H9 (cell line): ENCODE results near the gene SPATA6L. TPM values are rescaled to one million over a fixed set of nuclear protein-coding genes. Genes with fewer than 3 reads are reported as not detected.

Experiments used
- DNase-seq: peaks from one replicate; pipeline ENCODE4 v3.0.0-alpha.2; 2017
- H2AFZ ChIP-seq: one replicate; pipeline ENCODE4 v1.6.1; 2013; ENCODE audit warnings: mild to moderate bottlenecking, low read length, control low read depth, moderate library complexity
- H2AK5ac ChIP-seq: 2 replicates; pipeline ENCODE4 v1.6.1; 2013; ENCODE audit warnings: low read length, control low read depth, mixed read lengths; ENCODE audit not compliant: insufficient read length
- H2BK120ac ChIP-seq: one replicate; pipeline ENCODE4 v1.6.1; 2013; ENCODE audit warnings: low read depth, mild to moderate bottlenecking, low read length, control low read depth, inconsistent platforms; ENCODE audit not compliant: poor library complexity, severe bottlenecking
- H2BK12ac ChIP-seq: 2 replicates; pipeline ENCODE4 v1.6.1; 2013; ENCODE audit warnings: low read length, control low read depth, mixed read lengths, low read depth; ENCODE audit not compliant: insufficient read length
- H2BK15ac ChIP-seq: 2 replicates; pipeline ENCODE4 v1.6.1; 2013; ENCODE audit warnings: low read depth, low read length, control low read depth
- H2BK20ac ChIP-seq: one replicate; pipeline ENCODE4 v1.6.1; 2013; ENCODE audit warnings: low read depth, mild to moderate bottlenecking, low read length, control low read depth, inconsistent platforms; ENCODE audit not compliant: poor library complexity, severe bottlenecking
- H2BK5ac ChIP-seq: 2 replicates; pipeline ENCODE4 v1.6.1; 2013; ENCODE audit warnings: low read length, control low read depth, mixed read lengths; ENCODE audit not compliant: insufficient read length
- H3K14ac ChIP-seq: 2 replicates; pipeline ENCODE4 v1.6.1; 2013; ENCODE audit warnings: low read length, control low read depth; ENCODE audit not compliant: insufficient read depth
- H3K18ac ChIP-seq: 2 replicates; pipeline ENCODE4 v1.6.1; 2013; ENCODE audit warnings: low read depth, mild to moderate bottlenecking, mixed read lengths, low read length, control low read depth; ENCODE audit not compliant: insufficient read length
- H3K23ac ChIP-seq: 2 replicates; pipeline ENCODE4 v1.6.1; 2013; ENCODE audit warnings: low read length, control low read depth, mixed read lengths, low read depth; ENCODE audit not compliant: insufficient read length
- H3K23me2 ChIP-seq: 2 replicates; pipeline ENCODE4 v1.6.1; 2013; ENCODE audit warnings: low read depth, mild to moderate bottlenecking, mixed read lengths, low read length, control low read depth; ENCODE audit not compliant: insufficient read length, poor library complexity, severe bottlenecking
- H3K27ac ChIP-seq: 2 replicates; pipeline ENCODE4 v1.5.1; 2013; ENCODE audit warnings: low read length, control low read depth, mixed read lengths, low read depth; ENCODE audit not compliant: insufficient read length
- H3K27me3 ChIP-seq: 2 replicates; pipeline ENCODE4 v1.6.1; 2013; ENCODE audit warnings: low read length, control low read depth, inconsistent platforms; ENCODE audit not compliant: insufficient read depth
- H3K4ac ChIP-seq: 2 replicates; pipeline ENCODE4 v1.6.1; 2013; ENCODE audit warnings: low read depth, mild to moderate bottlenecking, control low read depth, inconsistent platforms, low read length, moderate library complexity
- H3K4me1 ChIP-seq: 2 replicates; pipeline ENCODE4 v1.6.1; 2013; ENCODE audit warnings: low read length, control low read depth, inconsistent platforms; ENCODE audit not compliant: insufficient read depth
- H3K4me2 ChIP-seq: 2 replicates; pipeline ENCODE4 v1.6.1; 2013; ENCODE audit warnings: low read length, control low read depth, mixed read lengths; ENCODE audit not compliant: insufficient read length, insufficient read depth
- H3K56ac ChIP-seq: 2 replicates; pipeline ENCODE4 v1.6.1; 2013; ENCODE audit warnings: low read depth, mild to moderate bottlenecking, mixed read lengths, low read length, control low read depth; ENCODE audit not compliant: insufficient read length
- H3K79me1 ChIP-seq: 2 replicates; pipeline ENCODE4 v1.6.1; 2013; ENCODE audit warnings: low read depth, mild to moderate bottlenecking, moderate library complexity, low read length, control low read depth, inconsistent platforms; ENCODE audit not compliant: insufficient read depth, poor library complexity, severe bottlenecking
- H3K79me2 ChIP-seq: 2 replicates; pipeline ENCODE4 v1.6.1; 2013; ENCODE audit warnings: low read length, control low read depth, inconsistent platforms; ENCODE audit not compliant: insufficient read depth
- H3K9ac ChIP-seq: 2 replicates; pipeline ENCODE4 v1.6.1; 2013; ENCODE audit warnings: low read length, control low read depth, mixed read lengths; ENCODE audit not compliant: insufficient read length; ENCODE audit errors: extremely low read depth
- H3K9me3 ChIP-seq: one replicate; pipeline ENCODE4 v1.6.1; 2013; ENCODE audit warnings: low read depth, low read length, inconsistent platforms; ENCODE audit not compliant: control insufficient read depth
- H3T11ph ChIP-seq: one replicate; pipeline ENCODE4 v1.6.1; 2013; ENCODE audit warnings: mild to moderate bottlenecking, low read length, control low read depth, inconsistent platforms
- H4K20me1 ChIP-seq: one replicate; pipeline ENCODE4 v1.6.1; 2013; ENCODE audit not compliant: control insufficient read depth, insufficient read length, insufficient read depth
- H4K5ac ChIP-seq: 2 replicates; pipeline ENCODE4 v1.6.1; 2013; ENCODE audit warnings: low read depth, mild to moderate bottlenecking, mixed read lengths, low read length, control low read depth; ENCODE audit not compliant: insufficient read length
- H4K8ac ChIP-seq: replicated peaks from 2 replicates; pipeline ENCODE4 v1.6.1; 2013; ENCODE audit warnings: low read length, control low read depth, mixed read lengths, low read depth; ENCODE audit not compliant: insufficient read length
- H4K91ac ChIP-seq: 2 replicates; pipeline ENCODE4 v1.6.1; 2013; ENCODE audit warnings: low read depth, mild to moderate bottlenecking, moderate library complexity, mixed read lengths, low read length, control low read depth; ENCODE audit not compliant: insufficient read length
- H3K27ac Mint-ChIP-seq, 3 experiments: 2 replicates in 2 of 3; 3 replicates in 1 of 3; pipeline ENCODE4 v1.8.0; 2020 to 2021; ENCODE audit warnings: mixed read lengths in 3 of 3, mild to moderate bottlenecking in 1 of 3, moderate library complexity in 1 of 3
- H3K27me3 Mint-ChIP-seq: 2 replicates; pipeline ENCODE4 v1.8.0; 2021; ENCODE audit warnings: low read depth, mild to moderate bottlenecking, moderate library complexity, mixed read lengths
- H3K36me3 Mint-ChIP-seq, 3 experiments: 2 replicates in 2 of 3; 3 replicates in 1 of 3; pipeline ENCODE4 v1.8.0; 2020 to 2021; ENCODE audit warnings: low read depth in 3 of 3, mixed read lengths in 3 of 3; ENCODE audit not compliant: insufficient read depth in 1 of 3
- H3K4me1 Mint-ChIP-seq, 2 experiments: 2 replicates each; pipeline ENCODE4 v1.8.0; 2020; ENCODE audit warnings: mixed read lengths in 2 of 2
- H3K4me3 Mint-ChIP-seq, 2 experiments: 2 replicates in 1 of 2; 3 replicates in 1 of 2; pipeline ENCODE4 v1.8.0; 2020 to 2021; ENCODE audit warnings: mild to moderate bottlenecking in 2 of 2, mixed read lengths in 2 of 2, moderate library complexity in 1 of 2
- H3K9me3 Mint-ChIP-seq, 2 experiments: 2 replicates in 1 of 2; 3 replicates in 1 of 2; pipeline ENCODE4 v1.8.0; 2020; ENCODE audit warnings: mild to moderate bottlenecking in 2 of 2, mixed read lengths in 2 of 2, moderate library complexity in 1 of 2
- WGBS: extraction: QIAGEN DNeasy Blood & Tissue Kit; methylation state at CpG from one replicate; pipeline ENCODE4 v1.1.7; 2013; ENCODE audit warnings: missing lambda C conversion rate, low lambda C conversion rate, mixed read lengths; ENCODE audit not compliant: insufficient read length; ENCODE audit errors: extremely low coverage; 5-methylcytosine and 5-hydroxymethylcytosine counted together
- total RNA-seq: library from RNA; stranded (reverse); gene quantifications from 2 replicates; pipeline ENCODE4 v1.2.1, GENCODE V29; 2021
- TF ChIP-seq, protein P1 (sequence below): fragments of 200-600 bp; sonication (generic); conservative IDR thresholded peaks from 3 replicates; pipeline ENCODE4 v1.8.0; 2021; ENCODE audit warnings: antibody characterized with exemption, mild to moderate bottlenecking

The SPATA6L gene
- total RNA-seq, 1 experiment from 2014 or later: 0.87 TPM

DNA sequence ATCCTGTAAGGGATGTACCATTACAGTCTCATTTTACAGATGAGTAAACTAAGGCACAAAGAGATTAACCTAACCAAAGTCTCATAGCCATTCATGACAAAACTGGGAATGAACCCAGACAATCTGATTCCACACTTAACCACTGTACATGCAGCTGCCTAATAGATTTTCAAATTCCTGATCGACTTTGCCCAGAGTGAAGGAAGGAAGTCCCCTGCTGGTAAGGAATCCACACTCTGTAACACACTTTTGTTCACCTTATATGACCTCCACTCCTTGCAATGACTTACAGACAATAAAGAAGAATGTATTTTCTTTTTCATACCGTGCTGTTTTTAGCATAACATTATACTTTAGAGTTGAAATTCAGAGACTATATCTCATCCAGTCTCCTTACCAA, 35.4 kb downstream of the SPATA6L start:
- Mint-ChIP-seq H3K9me3 (peaks cover 0 to 3% of the 10 kb centered on the region in 2 experiments; a peak in 1 of 5 replicates), H3K36me3 (no peaks in the 10 kb centered on the region), H3K4me1 (peaks cover 16 to 21% of the 10 kb centered on the region in 2 experiments), H3K4me3 (no peak overlapping the region), H3K27me3 (no peaks in the 10 kb centered on the region), H3K27ac (no peak overlapping the region)
- no peak overlapping the region for H4K5ac ChIP-seq
- DNase-seq: no peak
- H2BK5ac ChIP-seq: no peak overlapping the region
- no peak overlapping the region for H3K14ac ChIP-seq
- H3T11ph ChIP-seq: no peak overlapping the region
- no CpG with 5 or more reads among the region's 2 CpGs for WGBS
- H4K20me1 ChIP-seq: no peaks in the 10 kb centered on the region
- TF ChIP-seq, protein P1, sequence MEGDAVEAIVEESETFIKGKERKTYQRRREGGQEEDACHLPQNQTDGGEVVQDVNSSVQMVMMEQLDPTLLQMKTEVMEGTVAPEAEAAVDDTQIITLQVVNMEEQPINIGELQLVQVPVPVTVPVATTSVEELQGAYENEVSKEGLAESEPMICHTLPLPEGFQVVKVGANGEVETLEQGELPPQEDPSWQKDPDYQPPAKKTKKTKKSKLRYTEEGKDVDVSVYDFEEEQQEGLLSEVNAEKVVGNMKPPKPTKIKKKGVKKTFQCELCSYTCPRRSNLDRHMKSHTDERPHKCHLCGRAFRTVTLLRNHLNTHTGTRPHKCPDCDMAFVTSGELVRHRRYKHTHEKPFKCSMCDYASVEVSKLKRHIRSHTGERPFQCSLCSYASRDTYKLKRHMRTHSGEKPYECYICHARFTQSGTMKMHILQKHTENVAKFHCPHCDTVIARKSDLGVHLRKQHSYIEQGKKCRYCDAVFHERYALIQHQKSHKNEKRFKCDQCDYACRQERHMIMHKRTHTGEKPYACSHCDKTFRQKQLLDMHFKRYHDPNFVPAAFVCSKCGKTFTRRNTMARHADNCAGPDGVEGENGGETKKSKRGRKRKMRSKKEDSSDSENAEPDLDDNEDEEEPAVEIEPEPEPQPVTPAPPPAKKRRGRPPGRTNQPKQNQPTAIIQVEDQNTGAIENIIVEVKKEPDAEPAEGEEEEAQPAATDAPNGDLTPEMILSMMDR: no peak
- peaks cover 5% of the 10 kb centered on the region for H3K4me1 ChIP-seq
- no peaks in the 10 kb centered on the region for H3K79me1 ChIP-seq
- no peaks in the 10 kb centered on the region for H3K79me2 ChIP-seq
- H2BK20ac ChIP-seq: no peak overlapping the region
- H3K4ac ChIP-seq: no peak overlapping the region
- H3K23me2 ChIP-seq: no peaks in the 10 kb centered on the region
- H2AFZ ChIP-seq: no peak overlapping the region
- no peak overlapping the region for H2BK12ac ChIP-seq
- no peak overlapping the region for H3K4me2 ChIP-seq
- no peak overlapping the region for H3K9ac ChIP-seq
- H3K27ac ChIP-seq: no peak overlapping the region
- H3K18ac ChIP-seq: no peak overlapping the region
- H2BK15ac ChIP-seq: no peak overlapping the region
- H3K9me3 ChIP-seq: no peaks in the 10 kb centered on the region
- H3K27me3 ChIP-seq: no peaks in the 10 kb centered on the region
- H2AK5ac ChIP-seq: no peak overlapping the region
- H3K56ac ChIP-seq: no peak overlapping the region
- H3K23ac ChIP-seq: no peak overlapping the region
- no peak overlapping the region for H4K8ac ChIP-seq
- no peak overlapping the region for H2BK120ac ChIP-seq
- H4K91ac ChIP-seq: no peak overlapping the region
